ENCODE results near the gene CLP1.

GRCh38 chr11:57658023-57658361 is 430 bp downstream of the CLP1 start:
- no peak for TF ChIP-seq SMC3 (conservative IDR thresholded peaks at IDR 0.05; ENCODE audit: poor library complexity)
- TF ChIP-seq CTCF (IDR thresholded peaks at IDR 0.05; ENCODE audit: poor library complexity, severe bottlenecking), result no peak
- TF ChIP-seq POLR2AphosphoS5 (IDR thresholded peaks at IDR 0.05), result no peak
- no peak for TF ChIP-seq EZH2 (IDR thresholded peaks at IDR 0.05; ENCODE audit: borderline replicate concordance, insufficient read depth, low read length, poor library complexity, severe bottlenecking)
- TF ChIP-seq EP300 (conservative IDR thresholded peaks at IDR 0.05; ENCODE audit: poor library complexity, severe bottlenecking), result no peak
- TF ChIP-seq TAF1 (IDR thresholded peaks at IDR 0.05; ENCODE audit: low read depth), result no peak
- TF ChIP-seq RAD21 (conservative IDR thresholded peaks at IDR 0.05), result no peak
- no peak for TF ChIP-seq MXI1 (conservative IDR thresholded peaks at IDR 0.05; ENCODE audit: poor library complexity, severe bottlenecking)
- TF ChIP-seq REST (IDR thresholded peaks at IDR 0.05; ENCODE audit: borderline replicate concordance), result no peak
